ENCODE data around the gene SOCS1.
A peak's percentile ranks its signal among the peaks of the same experiment; 100 is the strongest.

The SOCS1 gene

DNA sequence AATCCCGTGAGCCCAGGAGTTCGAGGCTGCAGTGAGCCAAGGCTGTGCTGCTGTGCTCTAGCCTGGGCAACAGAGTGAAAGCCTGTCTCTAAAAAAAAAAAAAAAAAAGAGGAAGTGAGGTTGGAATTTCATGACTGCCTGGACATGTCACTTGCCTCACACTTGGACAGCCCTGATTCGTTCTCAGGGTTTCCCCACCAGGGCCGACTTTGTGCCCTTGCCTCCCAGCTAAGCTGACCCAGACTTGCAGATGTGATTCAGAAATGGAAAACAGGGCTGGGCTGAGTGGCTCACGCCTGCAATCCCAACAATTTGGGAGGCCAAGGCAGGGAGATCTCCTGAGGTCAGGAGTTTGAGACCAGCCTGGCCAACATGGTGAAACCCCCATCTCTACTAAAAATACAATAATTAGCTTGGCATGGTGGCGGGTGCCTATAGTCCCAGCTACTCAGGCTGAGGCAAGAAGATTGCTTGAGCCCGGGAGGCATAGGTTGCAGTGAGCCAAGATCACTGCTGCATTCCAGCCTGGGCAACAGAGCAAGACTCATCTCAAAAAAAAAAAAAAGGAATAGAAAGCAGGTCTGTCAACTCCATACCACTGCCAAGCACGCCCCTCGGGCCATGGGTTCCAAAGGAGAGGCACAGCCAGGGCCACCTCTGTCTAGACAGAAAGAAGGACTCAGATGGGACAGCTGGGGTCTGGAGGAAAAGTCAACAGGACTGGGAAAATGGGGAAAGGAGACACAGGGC is 46.9 kb downstream of the SOCS1 start:
- Mint-ChIP-seq H3K9me3 (no peaks in the 10 kb centered on the region), H3K27ac (peak overlapping the region; percentile 72), H3K4me3 (no peak overlapping the region), H3K4me1 (ENCODE audit: low read depth) (peaks cover 94% of the 10 kb centered on the region), H3K27me3 (peaks cover 18% of the 10 kb centered on the region), H3K36me3 (ENCODE audit: low read depth) (no peaks in the 10 kb centered on the region)
- intact Hi-C loops (cut with micrococcal nuclease), result no loop called here

DNA sequence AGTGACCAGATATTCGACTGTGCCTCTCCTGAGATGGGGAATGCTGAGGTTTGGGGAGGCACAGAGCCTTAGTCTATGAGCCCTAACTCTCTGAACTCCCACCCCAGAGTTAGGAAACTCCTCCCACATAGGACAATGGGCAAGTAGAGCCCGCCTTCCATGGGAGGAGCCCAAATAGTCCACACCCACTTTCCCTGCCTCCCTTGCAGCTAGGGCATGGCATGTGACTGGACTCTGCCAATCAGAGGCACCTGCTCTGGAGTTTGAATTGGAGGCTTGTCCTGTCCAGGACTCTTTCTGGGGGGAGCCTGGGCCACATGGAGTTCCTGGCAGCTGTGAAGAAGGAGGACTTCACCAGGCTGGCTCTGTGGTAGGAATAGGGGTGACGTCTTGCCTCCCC is 48.4 kb downstream of the SOCS1 start:
- H3K4me3 Mint-ChIP-seq, result no peak overlapping the region
- peak overlapping the region; percentile 72 for H3K27ac Mint-ChIP-seq
- peaks cover 16% of the 10 kb centered on the region for H3K27me3 Mint-ChIP-seq
- no peaks in the 10 kb centered on the region for H3K36me3 Mint-ChIP-seq (ENCODE audit: low read depth)
- H3K9me3 Mint-ChIP-seq, result no peaks in the 10 kb centered on the region
- intact Hi-C loops (cut with micrococcal nuclease), result no loop called here
- peaks cover 92% of the 10 kb centered on the region for H3K4me1 Mint-ChIP-seq (ENCODE audit: low read depth)

DNA sequence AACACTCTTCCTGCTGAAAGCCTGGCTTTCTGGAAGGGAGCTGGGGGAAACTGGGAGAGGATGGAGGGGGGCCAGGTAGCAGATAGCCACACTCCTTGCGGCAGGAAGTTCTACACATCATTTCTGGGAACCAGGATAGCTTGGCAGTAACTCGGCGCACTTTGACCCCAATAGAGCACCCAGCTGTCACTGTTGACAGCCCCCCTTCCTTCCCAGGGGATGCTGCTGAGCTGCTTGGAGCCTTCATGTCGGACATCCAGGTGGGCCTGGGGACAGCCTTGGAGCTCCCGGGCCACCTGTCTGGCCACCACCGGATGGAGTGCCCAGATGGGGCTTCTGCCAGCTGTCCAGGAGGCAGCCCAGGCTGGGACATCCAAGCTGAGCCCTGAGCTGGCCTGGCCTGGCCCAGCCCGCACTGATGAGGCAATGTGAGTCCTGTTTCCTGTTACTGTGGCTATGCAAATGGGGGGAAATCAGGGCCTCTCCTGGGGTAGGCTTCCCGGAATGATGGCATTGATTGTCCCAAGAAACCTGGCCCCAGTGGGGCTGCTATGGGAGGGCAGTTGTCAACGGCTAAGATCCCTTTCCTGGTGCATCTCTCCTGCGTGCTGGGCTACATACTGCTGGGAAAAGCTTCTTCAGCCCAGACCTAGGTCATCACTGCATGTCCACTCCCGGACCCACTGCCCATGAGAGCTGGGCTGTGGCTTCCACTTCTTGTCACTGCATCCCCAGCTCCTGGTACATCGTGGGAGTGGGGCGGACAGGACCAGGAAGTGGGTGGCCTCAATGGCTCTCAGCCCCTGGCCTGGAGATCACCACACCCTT is 50.0 kb downstream of the SOCS1 start:
- Mint-ChIP-seq H3K9me3 (no peaks in the 10 kb centered on the region), H3K27ac (peak overlapping the region; percentile 72), H3K27me3 (peaks cover 1% of the 10 kb centered on the region), H3K4me1 (ENCODE audit: low read depth) (peaks cover 92% of the 10 kb centered on the region), H3K4me3 (no peak overlapping the region), H3K36me3 (ENCODE audit: low read depth) (no peaks in the 10 kb centered on the region)
- intact Hi-C loops (cut with micrococcal nuclease), result no loop called here

DNA sequence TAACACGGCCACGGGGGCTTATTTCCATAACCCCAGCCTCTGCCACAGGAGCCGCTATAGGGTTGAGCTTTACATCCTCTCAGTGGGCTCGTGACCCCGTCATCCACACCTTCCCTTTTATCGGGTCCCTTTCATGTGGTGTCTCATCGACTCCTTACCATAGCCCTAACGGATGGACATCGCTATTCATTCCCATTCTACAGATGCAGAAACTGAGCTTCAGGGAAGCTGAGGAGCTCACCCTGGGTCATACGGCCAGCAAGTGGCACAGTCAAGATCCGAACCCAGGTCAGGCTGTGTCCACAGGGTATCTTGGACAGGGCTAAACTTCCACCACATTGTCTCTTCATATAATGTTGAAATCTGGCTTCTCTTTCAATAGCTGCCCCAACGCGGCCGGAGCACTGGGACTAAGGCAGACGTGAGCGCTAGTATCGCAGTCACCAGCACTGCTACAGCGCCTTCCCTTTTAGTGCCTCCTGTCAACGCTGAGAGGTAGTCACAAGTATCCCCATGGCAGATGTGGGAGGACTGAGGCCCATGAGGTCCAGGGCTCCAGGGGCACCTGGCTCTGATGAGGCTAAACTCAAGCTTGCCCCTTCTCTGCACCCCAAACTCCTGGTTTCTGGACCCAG is 50.8 kb downstream of the SOCS1 start:
- Mint-ChIP-seq H3K4me1 (ENCODE audit: low read depth) (peaks cover 94% of the 10 kb centered on the region), H3K27me3 (no peaks in the 10 kb centered on the region), H3K36me3 (ENCODE audit: low read depth) (no peaks in the 10 kb centered on the region), H3K9me3 (no peaks in the 10 kb centered on the region), H3K4me3 (no peak overlapping the region), H3K27ac (peak overlapping the region; percentile 50)
- intact Hi-C loops (cut with micrococcal nuclease), result no loop called here

DNA sequence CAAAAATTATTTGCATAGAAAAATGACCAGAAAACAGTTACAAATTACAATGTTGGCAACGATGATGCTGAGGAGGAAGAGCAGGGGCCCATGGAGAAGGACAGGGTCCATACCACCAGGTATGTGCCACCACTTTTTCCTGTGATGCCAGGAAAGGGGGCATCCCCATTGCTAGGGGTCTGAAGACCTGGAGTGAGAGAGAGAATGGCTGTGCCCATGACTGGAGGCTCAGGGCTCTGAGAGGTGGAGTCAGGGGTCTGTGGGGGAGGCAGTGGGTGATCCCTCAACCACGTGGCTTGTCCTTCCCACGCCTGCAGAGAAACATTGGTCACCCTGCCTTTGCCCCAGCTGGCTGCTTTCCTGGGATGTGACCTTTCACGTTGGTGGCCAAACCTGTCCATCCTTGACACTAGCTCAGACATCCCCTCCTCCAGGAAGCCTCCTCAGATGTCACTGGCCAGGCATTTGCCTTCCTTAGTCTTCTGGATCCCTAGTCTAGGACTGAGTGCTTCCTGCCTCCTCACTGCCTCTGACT is 51.4 kb downstream of the SOCS1 start:
- H3K27me3 Mint-ChIP-seq, result no peaks in the 10 kb centered on the region
- peak overlapping the region; percentile 50 for H3K27ac Mint-ChIP-seq
- no peaks in the 10 kb centered on the region for H3K36me3 Mint-ChIP-seq (ENCODE audit: low read depth)
- intact Hi-C loops (cut with micrococcal nuclease), result no loop called here
- peaks cover 91% of the 10 kb centered on the region for H3K4me1 Mint-ChIP-seq (ENCODE audit: low read depth)
- H3K4me3 Mint-ChIP-seq, result no peak overlapping the region
- no peaks in the 10 kb centered on the region for H3K9me3 Mint-ChIP-seq

All from dendritic cell treated with granulocyte-macrophage colony-stimulating factor and Interleukin-4, amounts not matched to agents 40 ng/mL and 50 ng/mL, for 4 days (primary cell).